IMR-90 (cell line): ENCODE results near the gene NANOS3. TPM values are rescaled to one million over a fixed set of nuclear protein-coding genes. Genes with fewer than 3 reads are reported as not detected.

Source experiments
- ATAC-seq: fragments of 200-7000 bp; cut with Tn5 transposase; 2 replicates; pipeline ENCODE4 v1.9.1; 2020; ENCODE audit warnings: low read depth, mild to moderate bottlenecking, moderate library complexity
- BruUV-seq: library from RNA; stranded (reverse); fragments of 400-500 nt; replicated peaks from 2 replicates; lab custom pipeline; 2021; lab: Mats Ljungman, UMichigan
- CTCF ChIA-PET: fragments of 300-600 bp; formaldehyde crosslinking; extraction: SDS; loops from one replicate; lab custom pipeline; 2021; ENCODE audit warnings: antibody characterized with exemption; lab: Yijun Ruan, JAX
- POLR2A ChIA-PET: fragments of 300-600 bp; sonication (Branson Sonifier 250); formaldehyde crosslinking; loops from one replicate; lab custom pipeline; 2022; ENCODE audit warnings: antibody characterized with exemption; ENCODE audit not compliant: unreplicated experiment; lab: Charles Lee
- DNase-seq: peaks from one replicate; pipeline ENCODE4 v3.0.0; 2013
- H2AFZ ChIP-seq: replicated peaks from 2 replicates; pipeline ENCODE3; 2013; ENCODE audit warnings: low read length, mild to moderate bottlenecking; ENCODE audit not compliant: poor library complexity
- H2AK5ac ChIP-seq: 2 replicates; pipeline ENCODE4 v1.6.1; 2013; ENCODE audit warnings: low read depth, low read length, inconsistent platforms
- H2AK9ac ChIP-seq: replicated peaks from 2 replicates; pipeline ENCODE3; 2013; ENCODE audit warnings: mild to moderate bottlenecking, low read depth, low read length, moderate library complexity; ENCODE audit not compliant: poor library complexity
- H2BK120ac ChIP-seq: 2 replicates; pipeline ENCODE4 v1.6.1; 2013; ENCODE audit warnings: low read depth, low read length, inconsistent platforms
- H2BK15ac ChIP-seq: 3 replicates; pipeline ENCODE4 v1.6.1; 2013; ENCODE audit warnings: low read depth, low read length, inconsistent platforms
- H2BK20ac ChIP-seq: 2 replicates; pipeline ENCODE4 v1.6.1; 2013; ENCODE audit warnings: low read depth, mild to moderate bottlenecking, inconsistent platforms, low read length, moderate library complexity
- H2BK5ac ChIP-seq: 2 replicates; pipeline ENCODE4 v1.6.1; 2013; ENCODE audit warnings: mild to moderate bottlenecking, low read depth, low read length, inconsistent platforms; ENCODE audit not compliant: poor library complexity, severe bottlenecking
- H3K14ac ChIP-seq: replicated peaks from 2 replicates; pipeline ENCODE4 v1.6.1; 2013; ENCODE audit warnings: low read depth, low read length, inconsistent platforms
- H3K18ac ChIP-seq: 2 replicates; pipeline ENCODE4 v1.6.1; 2013; ENCODE audit warnings: low read depth, low read length, control low read depth
- H3K23ac ChIP-seq: 2 replicates; pipeline ENCODE4 v1.6.1; 2013; ENCODE audit warnings: low read depth, low read length, inconsistent platforms
- H3K27ac ChIP-seq: 2 replicates; pipeline ENCODE4 v1.5.1; 2013; ENCODE audit warnings: mild to moderate bottlenecking, control low read depth, low read length; ENCODE audit not compliant: insufficient read depth
- H3K27me3 ChIP-seq: 2 replicates; pipeline ENCODE4 v1.6.1; 2013; ENCODE audit warnings: low read length; ENCODE audit not compliant: control insufficient read depth, insufficient read depth
- H3K36me3 ChIP-seq: 2 replicates; pipeline ENCODE4 v1.6.1; 2013; ENCODE audit warnings: low read length, mixed read lengths; ENCODE audit not compliant: control insufficient read depth, insufficient read depth
- H3K4ac ChIP-seq: 2 replicates; pipeline ENCODE4 v1.6.1; 2013; ENCODE audit warnings: low read depth, low read length, inconsistent platforms
- H3K4me1 ChIP-seq: 2 replicates; pipeline ENCODE4 v1.6.1; 2013; ENCODE audit warnings: low read length, mixed read lengths; ENCODE audit not compliant: control insufficient read depth, insufficient read depth
- H3K4me2 ChIP-seq: 2 replicates; pipeline ENCODE4 v1.6.1; 2013; ENCODE audit warnings: low read depth, mild to moderate bottlenecking, control low read depth, low read length, moderate library complexity
- H3K4me3 ChIP-seq: 2 replicates; pipeline ENCODE4 v1.5.1; 2013; ENCODE audit warnings: low read depth, mild to moderate bottlenecking, control low read depth, low read length, moderate library complexity; ENCODE audit not compliant: insufficient read depth
- H3K56ac ChIP-seq: 2 replicates; pipeline ENCODE4 v1.6.1; 2013; ENCODE audit warnings: low read length, inconsistent platforms; ENCODE audit not compliant: insufficient read depth; ENCODE audit errors: extremely low read depth
- H3K79me1 ChIP-seq, 2 experiments: 2 replicates each; pipeline ENCODE4 v1.6.1; 2013; ENCODE audit warnings: low read length in 2 of 2, inconsistent platforms in 1 of 2, low read depth in 1 of 2
- H3K9ac ChIP-seq: 2 replicates; pipeline ENCODE4 v1.6.1; 2013; ENCODE audit warnings: low read depth, low read length, control low read depth
- H3K9me1 ChIP-seq: 2 replicates; pipeline ENCODE4 v1.6.1; 2013; ENCODE audit warnings: low read length, inconsistent platforms; ENCODE audit not compliant: insufficient read depth
- H3K9me3 ChIP-seq: 2 replicates; pipeline ENCODE4 v1.6.1; 2013; ENCODE audit warnings: low read length; ENCODE audit not compliant: control insufficient read depth, insufficient read depth
- H4K20me1 ChIP-seq: 2 replicates; pipeline ENCODE4 v1.6.1; 2013; ENCODE audit warnings: low read length, inconsistent platforms; ENCODE audit not compliant: insufficient read depth
- H4K5ac ChIP-seq: 2 replicates; pipeline ENCODE4 v1.6.1; 2013; ENCODE audit warnings: mild to moderate bottlenecking, low read depth, low read length, control low read depth
- H4K8ac ChIP-seq, 2 experiments: 2 replicates each; pipeline ENCODE4 v1.6.1; 2013; ENCODE audit warnings: low read depth in 2 of 2, low read length in 2 of 2, control low read depth in 1 of 2, inconsistent platforms in 1 of 2
- H4K91ac ChIP-seq: 2 replicates; pipeline ENCODE4 v1.6.1; 2013; ENCODE audit warnings: low read depth, low read length, inconsistent platforms; ENCODE audit not compliant: insufficient read depth
- BHLHE40 ChIP-seq: fragments of 150-350 bp; IDR thresholded peaks from 2 replicates; pipeline ENCODE4 v1.6.1; 2016; ENCODE audit warnings: mild to moderate bottlenecking, low read depth, low read length
- CEBPB ChIP-seq: IDR thresholded peaks from 2 replicates; pipeline ENCODE4 v1.6.1; 2012; ENCODE audit warnings: low read depth, low read length, improper control_type of control experiment
- CHD1 ChIP-seq: IDR thresholded peaks from 2 replicates; pipeline ENCODE4 v1.6.1; 2012; ENCODE audit warnings: low read depth, low read length, improper control_type of control experiment
- ELK1 ChIP-seq: fragments of 150-350 bp; IDR thresholded peaks from 2 replicates; pipeline ENCODE4 v1.6.1; 2016; ENCODE audit warnings: low read depth, mild to moderate bottlenecking, low read length, moderate library complexity, borderline replicate concordance
- MAFK ChIP-seq: IDR thresholded peaks from 2 replicates; pipeline ENCODE4 v1.6.1; 2012; ENCODE audit warnings: low read depth, low read length, improper control_type of control experiment
- MAZ ChIP-seq: IDR thresholded peaks from 2 replicates; pipeline ENCODE4 v1.6.1; 2012; ENCODE audit warnings: low read depth, mild to moderate bottlenecking, low read length, improper control_type of control experiment, moderate library complexity, borderline replicate concordance
- MXI1 ChIP-seq: IDR thresholded peaks from 2 replicates; pipeline ENCODE4 v1.6.1; 2012; ENCODE audit warnings: low read depth, mild to moderate bottlenecking, low read length, moderate library complexity, borderline replicate concordance
- NFE2L2 ChIP-seq: fragments of 150-350 bp; IDR thresholded peaks from 2 replicates; pipeline ENCODE4 v1.6.1; 2016; ENCODE audit warnings: low read depth, mild to moderate bottlenecking, low read length
- POLR2A ChIP-seq: IDR thresholded peaks from 2 replicates; pipeline ENCODE4 v1.6.1; 2012; ENCODE audit warnings: mild to moderate bottlenecking, low read depth, low read length
- RAD21 ChIP-seq: IDR thresholded peaks from 2 replicates; pipeline ENCODE4 v1.6.1; 2012; ENCODE audit warnings: low read length, improper control_type of control experiment
- RFX5 ChIP-seq: IDR thresholded peaks from 2 replicates; pipeline ENCODE4 v1.8.0; 2012; ENCODE audit warnings: low read depth, mild to moderate bottlenecking, low read length, moderate library complexity
- WGBS, 2 experiments: methylation state at CpG; one replicate each; pipeline versions ENCODE4 v1.1.5 to v1.1.7; 2013; ENCODE audit warnings: missing lambda C conversion rate in 2 of 2; ENCODE audit not compliant: insufficient read length in 1 of 2; ENCODE audit errors: extremely low coverage in 2 of 2; 5-methylcytosine and 5-hydroxymethylcytosine counted together
- dilution Hi-C: fragments of 300-500 bp; cut with HindIII; formaldehyde crosslinking; loops from one replicate; pipeline ENCODE4 v1.14.3; 2018; ENCODE audit warnings: low sequenced_read_pairs; ENCODE audit not compliant: unreplicated experiment
- in situ Hi-C: fragments of 300-500 bp; cut with MboI; formaldehyde crosslinking; loops from 3 replicates; pipeline ENCODE4 v1.14.3; 2019; ENCODE audit warnings: low sequenced_read_pairs, inconsistent platforms, mixed read lengths
- intact Hi-C: fragments of 100-400 bp; cut with micrococcal nuclease; formaldehyde crosslinking; loops from 2 replicates; pipeline ENCODE4 v1.10.0; 2022
- polyA plus RNA-seq, 3 experiments: library from polyadenylated mRNA; depleted of rRNA; stranded (reverse); fragments of >200 nt; gene quantifications; 2 replicates each; pipeline ENCODE4 v1.2.3, GENCODE V29; 2012; ENCODE audit warnings: low replicate concordance in 1 of 3
- total RNA-seq: library from RNA; depleted of rRNA; stranded (reverse); fragments of >200 nt; gene quantifications from 2 replicates; pipeline ENCODE4 v1.2.3, GENCODE V29; 2012
- TF ChIP-seq, protein P1 (sequence below): fragments of 150-350 bp; IDR thresholded peaks from 2 replicates; pipeline ENCODE4 v1.6.1; 2017; ENCODE audit warnings: mild to moderate bottlenecking, antibody characterized with exemption, low read length, low read depth
- TF ChIP-seq, protein P2 (sequence below): conservative IDR thresholded peaks from 2 replicates; pipeline ENCODE4 v1.5.1; 2012; ENCODE audit warnings: mild to moderate bottlenecking, low read depth, low read length, improper control_type of control experiment

Gene NANOS3
- total and polyA plus RNA-seq, 2 of the 4 experiments (the other 2 are of a cell fraction), result 0.63 TPM; not detected in 1

DNA sequence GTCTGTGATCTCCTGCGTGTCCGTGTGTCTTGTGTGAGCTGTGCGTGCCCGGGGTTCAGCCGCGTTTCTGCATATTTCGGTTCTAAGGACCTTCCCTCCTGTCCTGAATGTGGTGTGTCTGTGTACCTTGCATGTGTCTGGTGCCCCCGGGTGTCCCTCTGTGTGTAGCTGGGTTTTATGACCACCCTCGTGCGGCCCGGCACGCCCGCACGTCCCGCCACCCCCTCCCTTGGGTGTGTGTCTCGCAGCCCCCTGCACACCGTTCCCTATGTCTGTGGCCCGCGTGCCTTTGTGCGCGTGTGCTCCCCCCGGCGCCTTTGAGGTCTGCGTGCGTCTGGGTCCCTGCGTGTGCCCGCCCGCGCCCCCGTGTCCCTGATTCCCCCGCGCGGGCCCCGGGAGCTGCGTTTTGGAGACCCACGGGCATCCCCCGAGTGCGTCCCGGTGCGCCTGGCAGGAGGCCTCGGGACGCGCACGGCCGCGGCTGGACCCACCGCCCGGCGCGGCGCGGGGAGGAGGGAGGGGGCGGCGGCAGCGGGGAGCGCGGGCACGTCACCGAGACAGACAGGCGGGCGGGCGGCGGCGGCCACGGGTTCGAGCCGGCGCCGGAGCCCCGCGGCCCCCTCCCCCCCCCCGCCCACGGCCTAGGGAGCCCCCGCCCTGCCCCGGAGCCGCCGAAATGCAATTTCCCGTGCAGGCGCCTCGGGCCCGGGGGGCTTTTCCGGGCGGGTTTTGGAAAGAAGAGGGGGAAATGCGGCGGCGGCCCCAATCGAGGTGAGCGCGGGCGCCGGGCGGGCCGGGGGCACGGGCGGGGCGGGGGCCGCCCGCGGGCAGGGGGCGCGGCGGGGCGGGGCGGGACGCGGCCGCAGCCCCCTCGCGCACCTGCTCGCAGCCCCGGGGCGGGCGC is 12.0 kb upstream of the NANOS3 start:
- peak overlapping the region in 1 of 2 experiments; percentile 42; a peak in 1 of 4 replicates for H4K8ac ChIP-seq
- H2BK20ac ChIP-seq, result peak overlapping the region; percentile 16; the same call in 1 of the 2 replicates
- ChIA-PET CTCF (no interaction called here), POLR2A (interaction anchor here (0.6 kb wide), 1 partner anchor 50 kb away, joined by 9 read pairs; no protein-coding TSS in a partner anchor)
- in situ Hi-C loops, result loop anchor here (5.0 to 25.0 kb wide), 3 partner anchors 83 to 578 kb away; no protein-coding TSS in a partner anchor
- H2AK9ac ChIP-seq, result no peak overlapping the region
- peak overlapping the region; percentile 70 for H3K4me3 ChIP-seq
- no peak overlapping the region; the same call in 1 of the 2 replicates for H3K4me2 ChIP-seq
- H3K23ac ChIP-seq, result peak overlapping the region; percentile 44; the same call in 1 of the 2 replicates
- no peaks in the 10 kb centered on the region for H4K20me1 ChIP-seq
- peak overlapping the region; percentile 37; the same call in 1 of the 2 replicates for H3K4ac ChIP-seq
- no peaks in the 10 kb centered on the region for H3K27me3 ChIP-seq
- dilution Hi-C loops, result no loop called here
- no peak overlapping the region for H3K56ac ChIP-seq
- no TSS peak for BruUV-seq
- H2AK5ac ChIP-seq, result peak overlapping the region; percentile 74
- no peak overlapping the region for H4K5ac ChIP-seq
- H2BK5ac ChIP-seq, result no peak overlapping the region
- H3K36me3 ChIP-seq, result no peaks in the 10 kb centered on the region
- peak overlapping the region; percentile 89 for H2AFZ ChIP-seq
- H3K9me1 ChIP-seq, result peaks cover 9% of the 10 kb centered on the region
- intact Hi-C loops, result loop anchor here (5.0 kb wide), 1 partner anchor 133 kb away; no protein-coding TSS in a partner anchor
- H2BK15ac ChIP-seq, result no peak overlapping the region
- H4K91ac ChIP-seq, result peak overlapping the region; percentile 47
- H3K9me3 ChIP-seq, result no peaks in the 10 kb centered on the region
- H2BK120ac ChIP-seq, result peak overlapping the region; percentile 12; the same call in 1 of the 2 replicates
- peaks cover 13% of the 10 kb centered on the region for H3K4me1 ChIP-seq
- DNase-seq (no peak), ATAC-seq (no peak)
- H3K18ac ChIP-seq, result no peak overlapping the region
- 7% methylated on average over 5 of the region's 113 CpGs; no CpG with 5 or more reads in 1 of the 2 experiments for WGBS, 2 experiments
- H3K14ac ChIP-seq, result no peak overlapping the region
- peaks cover 11 to 43% of the 10 kb centered on the region in 2 experiments; a peak in 3 of 4 replicates for H3K79me1 ChIP-seq
- no peak overlapping the region for H3K9ac ChIP-seq
- H3K27ac ChIP-seq, result no peak overlapping the region
- TF ChIP-seq ELK1, result no peak
- TF ChIP-seq NFE2L2, result no peak
- no peak for TF ChIP-seq BHLHE40
- TF ChIP-seq, protein P1, sequence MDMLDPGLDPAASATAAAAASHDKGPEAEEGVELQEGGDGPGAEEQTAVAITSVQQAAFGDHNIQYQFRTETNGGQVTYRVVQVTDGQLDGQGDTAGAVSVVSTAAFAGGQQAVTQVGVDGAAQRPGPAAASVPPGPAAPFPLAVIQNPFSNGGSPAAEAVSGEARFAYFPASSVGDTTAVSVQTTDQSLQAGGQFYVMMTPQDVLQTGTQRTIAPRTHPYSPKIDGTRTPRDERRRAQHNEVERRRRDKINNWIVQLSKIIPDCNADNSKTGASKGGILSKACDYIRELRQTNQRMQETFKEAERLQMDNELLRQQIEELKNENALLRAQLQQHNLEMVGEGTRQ, result no peak
- TF ChIP-seq CHD1, result no peak
- no peak for TF ChIP-seq RAD21
- TF ChIP-seq, protein P2, sequence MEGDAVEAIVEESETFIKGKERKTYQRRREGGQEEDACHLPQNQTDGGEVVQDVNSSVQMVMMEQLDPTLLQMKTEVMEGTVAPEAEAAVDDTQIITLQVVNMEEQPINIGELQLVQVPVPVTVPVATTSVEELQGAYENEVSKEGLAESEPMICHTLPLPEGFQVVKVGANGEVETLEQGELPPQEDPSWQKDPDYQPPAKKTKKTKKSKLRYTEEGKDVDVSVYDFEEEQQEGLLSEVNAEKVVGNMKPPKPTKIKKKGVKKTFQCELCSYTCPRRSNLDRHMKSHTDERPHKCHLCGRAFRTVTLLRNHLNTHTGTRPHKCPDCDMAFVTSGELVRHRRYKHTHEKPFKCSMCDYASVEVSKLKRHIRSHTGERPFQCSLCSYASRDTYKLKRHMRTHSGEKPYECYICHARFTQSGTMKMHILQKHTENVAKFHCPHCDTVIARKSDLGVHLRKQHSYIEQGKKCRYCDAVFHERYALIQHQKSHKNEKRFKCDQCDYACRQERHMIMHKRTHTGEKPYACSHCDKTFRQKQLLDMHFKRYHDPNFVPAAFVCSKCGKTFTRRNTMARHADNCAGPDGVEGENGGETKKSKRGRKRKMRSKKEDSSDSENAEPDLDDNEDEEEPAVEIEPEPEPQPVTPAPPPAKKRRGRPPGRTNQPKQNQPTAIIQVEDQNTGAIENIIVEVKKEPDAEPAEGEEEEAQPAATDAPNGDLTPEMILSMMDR, result no peak
- no peak for TF ChIP-seq MAFK
- no peak for TF ChIP-seq POLR2A
- no peak for TF ChIP-seq RFX5
- TF ChIP-seq MAZ, result no peak
- no peak for TF ChIP-seq CEBPB
- TF ChIP-seq MXI1, result no peak
